ENCODE results near the gene DMAC2L.

Gene DMAC2L

DNA sequence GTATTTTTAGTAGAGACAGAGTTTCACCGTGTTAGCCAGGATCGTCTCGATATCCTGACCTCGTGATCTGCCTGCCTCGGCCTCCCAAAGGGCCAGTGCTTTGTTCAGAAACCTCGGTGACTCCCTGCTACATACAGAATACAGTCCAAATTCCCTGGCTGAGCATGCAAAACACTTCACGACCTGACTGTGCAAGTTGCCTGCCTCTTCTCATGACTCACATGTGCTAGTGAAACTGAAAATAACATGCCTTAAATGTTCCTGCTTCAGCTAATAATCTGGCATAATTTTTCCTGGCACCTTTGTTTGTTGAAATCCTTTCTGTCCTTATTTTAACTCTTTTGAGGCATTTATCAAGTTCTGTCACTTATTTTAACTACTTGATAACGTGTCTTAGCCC is 8.2 kb downstream of the DMAC2L start:
- DNase-seq (ENCODE audit: extremely low spot score, insufficient read length, low read depth) (no peak), FAIRE-seq (peak; percentile 67)

DNA sequence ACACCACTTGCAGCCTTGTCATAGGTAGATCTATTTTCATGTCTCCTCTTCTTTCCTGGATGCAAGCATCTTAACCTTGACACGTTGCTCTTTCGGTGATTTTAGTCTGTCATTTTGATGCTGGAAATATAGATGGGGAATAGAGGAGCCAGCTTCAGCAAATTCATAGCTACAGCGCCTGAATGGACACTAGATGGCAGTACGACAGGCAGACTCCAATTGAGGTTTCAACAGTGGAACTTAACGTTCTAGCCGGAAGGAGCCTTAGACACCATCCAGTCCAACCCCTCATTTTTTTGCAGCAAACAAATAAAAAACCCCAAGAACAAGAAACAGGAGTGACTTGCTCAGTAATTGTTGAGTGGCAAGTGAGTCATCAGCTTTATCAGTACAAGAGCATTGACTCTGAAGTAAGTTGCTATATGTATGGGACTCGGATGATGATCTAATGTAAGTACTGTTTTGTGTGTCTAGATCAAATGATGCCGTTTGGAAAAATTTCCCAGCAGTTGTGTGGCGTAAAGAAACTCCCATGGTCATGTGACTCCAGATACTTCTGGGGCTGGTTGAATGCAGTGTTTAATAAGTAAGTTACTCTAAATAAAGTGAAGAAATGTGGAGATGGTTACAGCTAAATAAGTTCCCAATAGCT is 9.0 kb downstream of the DMAC2L start:
- peak; percentile 49 for DNase-seq (ENCODE audit: extremely low spot score, insufficient read length, low read depth)

DNA sequence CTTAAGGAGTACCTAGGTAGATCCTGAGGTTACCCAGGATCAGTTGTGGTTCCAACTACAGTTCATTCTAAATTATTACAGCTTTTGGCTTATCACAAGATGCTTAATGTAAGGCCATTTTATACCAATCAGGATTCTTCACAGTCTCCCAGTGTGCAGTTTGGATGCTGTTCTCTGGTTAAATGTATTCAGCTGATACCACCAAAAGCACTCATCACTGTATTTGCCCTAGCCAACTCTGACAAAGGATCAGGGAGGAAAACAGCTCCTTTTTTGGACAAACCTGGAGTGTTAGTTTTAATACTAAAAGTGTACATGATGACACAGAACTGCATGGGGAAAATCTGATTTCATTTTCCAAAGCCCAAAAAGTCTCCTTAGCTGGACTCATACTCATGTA is 19.5 kb downstream of the DMAC2L start:
- DNase-seq (ENCODE audit: extremely low spot score, insufficient read length, low read depth) = no peak
- FAIRE-seq = no peak

More for the DNA sequence above, 9.0 kb downstream of the DMAC2L start:
- peak; percentile 95 for FAIRE-seq

DNA sequence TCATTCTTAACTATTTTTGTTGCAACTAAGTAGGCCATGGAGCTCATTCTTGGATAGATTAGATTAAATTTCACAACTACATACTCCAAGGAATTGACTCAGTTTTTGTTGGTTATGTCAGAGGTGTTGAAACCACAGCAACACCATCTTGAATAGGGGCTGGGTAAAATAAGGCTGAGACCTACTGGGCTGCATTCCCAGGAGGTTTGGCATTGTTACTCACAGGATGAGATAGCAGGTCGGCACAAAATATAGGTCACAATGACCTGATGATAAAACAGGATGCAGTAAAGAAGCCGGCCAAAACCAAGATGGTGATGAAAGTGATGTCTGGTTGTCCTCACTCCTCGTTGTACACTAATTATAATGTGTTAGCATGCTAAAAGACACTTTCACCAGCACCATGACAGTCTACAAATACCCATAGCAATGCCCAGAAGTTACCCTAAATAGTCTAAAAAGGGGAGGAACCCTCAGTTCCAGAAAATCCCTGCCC is 20.9 kb downstream of the DMAC2L start:
- no peak for FAIRE-seq

DNA sequence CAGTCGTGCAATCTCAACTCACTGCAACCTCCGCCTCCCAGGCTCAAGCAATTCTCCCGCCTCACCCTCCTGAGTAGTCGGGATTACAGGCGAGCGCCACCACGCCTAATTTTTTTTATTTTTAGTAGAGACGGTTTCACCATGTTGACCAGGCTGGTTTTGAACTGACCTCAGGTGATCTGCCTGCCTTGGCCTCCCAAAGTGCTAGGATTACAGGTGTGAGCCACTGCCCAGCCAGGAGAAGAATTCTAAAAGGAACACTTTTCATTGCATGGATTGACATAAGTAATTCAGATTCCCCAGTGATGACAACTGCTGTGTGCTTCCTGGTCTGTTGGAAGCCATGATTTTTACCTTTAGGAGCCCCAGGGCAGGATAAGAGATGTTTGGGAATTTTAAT is 22.1 kb downstream of the DMAC2L start:
- no peak for DNase-seq (ENCODE audit: extremely low spot score, insufficient read length, low read depth)
- no peak for FAIRE-seq

More for the DNA sequence above, 20.9 kb downstream of the DMAC2L start:
- no peak for DNase-seq (ENCODE audit: extremely low spot score, insufficient read length, low read depth)

DNA sequence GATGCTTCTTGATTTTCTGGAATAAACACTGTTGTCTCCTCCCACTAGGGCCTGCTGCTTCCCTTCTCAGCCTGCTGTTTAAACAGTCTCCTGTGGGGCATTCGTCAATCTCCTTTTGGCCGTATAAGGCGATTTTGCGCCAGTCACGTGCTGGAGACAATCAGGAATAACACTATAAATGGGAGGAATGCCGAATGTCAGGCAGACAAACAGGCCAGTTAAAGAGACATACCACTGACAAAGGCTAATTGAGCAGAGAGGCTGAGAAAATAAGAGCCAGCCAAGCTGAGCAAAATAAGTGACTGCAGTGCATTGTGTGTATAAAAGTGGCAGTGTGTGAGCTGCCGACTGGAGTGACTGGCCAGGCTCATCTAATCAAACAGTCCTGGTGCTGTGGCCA is 23.3 kb downstream of the DMAC2L start:
- DNase-seq (ENCODE audit: extremely low spot score, insufficient read length, low read depth) = no peak
- no peak for FAIRE-seq

DNA sequence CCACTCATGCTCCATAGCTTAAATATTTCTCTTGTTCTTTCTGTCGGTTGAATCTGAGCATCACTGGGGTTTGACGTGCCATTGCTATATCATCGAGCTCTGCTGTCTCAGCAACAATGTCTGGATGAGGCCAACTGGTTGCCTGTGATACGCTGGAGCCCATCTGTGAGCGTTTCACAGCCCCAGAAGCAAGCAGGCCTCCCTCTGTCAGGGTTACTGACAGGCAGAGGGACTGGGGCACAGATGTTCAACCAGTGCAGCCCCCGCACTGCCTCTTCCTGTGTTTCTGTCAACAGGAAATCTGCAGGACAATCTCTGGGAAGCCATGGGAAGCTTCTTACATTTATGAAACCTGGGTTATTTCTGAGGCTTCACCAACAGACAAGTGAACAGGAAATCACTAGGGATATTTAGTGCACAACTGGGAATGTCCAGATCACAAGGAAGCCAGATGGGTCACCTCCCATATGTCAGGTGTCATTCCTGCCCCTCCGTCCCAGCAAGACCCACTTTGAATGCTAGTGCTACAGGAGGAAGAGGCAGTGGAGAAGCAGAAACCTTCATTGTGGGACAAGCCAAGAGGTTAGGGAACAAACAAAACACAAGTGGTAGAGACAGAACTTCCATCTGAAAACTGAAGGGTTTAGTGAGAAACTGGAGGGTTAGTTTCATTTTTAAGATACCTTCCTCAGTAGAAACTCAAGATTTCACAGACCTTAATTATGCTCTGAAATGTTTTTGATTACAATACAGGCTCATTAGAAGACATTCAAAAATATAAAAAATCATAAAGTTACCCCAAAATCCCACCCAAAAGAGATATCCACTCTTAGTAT is 24.1 kb downstream of the DMAC2L start:
- DNase-seq (ENCODE audit: extremely low spot score, insufficient read length, low read depth) (no peak), FAIRE-seq (no peak)

DNA sequence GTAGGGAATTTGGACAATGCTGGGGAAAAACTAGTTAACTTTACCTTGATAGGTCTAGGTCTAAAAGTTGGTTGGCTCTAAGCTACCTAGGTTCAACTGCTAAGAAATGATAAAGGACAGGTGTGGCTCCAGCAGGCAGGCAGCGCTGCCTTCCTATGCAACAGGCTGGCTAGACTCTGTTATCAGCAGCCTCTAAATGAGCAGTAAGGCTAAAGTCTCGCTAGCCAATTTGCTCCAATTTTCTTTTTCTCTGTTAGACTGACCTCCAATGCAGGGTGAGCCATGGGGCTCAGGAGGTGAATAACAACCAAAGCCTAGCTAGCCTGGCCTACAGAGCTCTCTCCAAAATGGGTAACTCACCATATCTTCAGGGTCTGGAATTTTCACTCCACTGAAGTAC is 26.5 kb downstream of the DMAC2L start:
- DNase-seq (ENCODE audit: extremely low spot score, insufficient read length, low read depth) (no peak), FAIRE-seq (no peak)

DNA sequence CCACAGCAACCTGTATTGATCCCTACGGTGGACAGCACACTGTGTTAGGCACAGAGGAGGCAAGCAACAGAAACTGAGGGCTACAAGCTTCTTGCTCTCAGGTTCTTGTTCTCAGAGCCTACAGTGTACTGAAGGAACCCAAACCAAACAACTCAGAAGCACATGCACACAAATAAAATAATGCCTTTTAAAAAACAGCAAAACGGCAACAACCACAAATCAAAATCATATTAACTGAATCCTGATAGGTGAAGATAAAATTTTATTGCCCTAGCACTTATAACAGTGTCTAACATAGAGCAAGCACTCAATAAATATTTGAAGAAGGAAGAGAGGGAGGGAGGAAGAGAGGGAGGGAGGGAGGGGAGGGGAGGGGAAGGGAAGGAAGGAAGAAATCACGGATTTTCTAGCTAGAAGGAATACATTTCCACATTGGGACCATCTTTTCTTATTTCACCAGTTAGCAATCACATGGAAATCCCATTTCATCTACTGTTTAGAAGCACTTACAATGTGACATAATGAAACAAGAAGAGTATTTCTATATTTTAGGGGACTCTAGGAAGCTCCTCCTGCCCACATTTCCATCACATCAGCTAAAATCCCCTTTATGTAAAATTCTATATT is 27.2 kb downstream of the DMAC2L start:
- DNase-seq (ENCODE audit: extremely low spot score, insufficient read length, low read depth) (no peak), FAIRE-seq (no peak)

DNA sequence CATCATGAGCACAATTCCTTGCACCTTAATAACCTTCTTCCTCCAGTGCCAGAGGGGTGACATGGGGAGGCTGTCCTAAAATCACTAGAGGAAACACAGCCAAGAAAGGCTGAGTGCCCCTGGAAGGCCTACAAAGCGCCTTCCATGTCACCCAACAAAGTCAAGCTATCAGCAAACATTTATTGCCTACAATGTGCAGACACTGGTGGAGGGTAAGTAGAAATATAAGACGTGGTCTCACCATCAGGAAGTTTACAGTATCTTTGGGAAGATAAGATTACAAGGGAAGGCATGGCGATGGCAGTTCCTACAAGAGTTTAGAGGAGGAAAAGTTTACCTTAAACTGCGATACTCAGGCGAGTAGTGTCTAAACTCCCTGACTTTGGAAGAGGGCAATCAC is 27.9 kb downstream of the DMAC2L start:
- FAIRE-seq (no peak), DNase-seq (ENCODE audit: extremely low spot score, insufficient read length, low read depth) (no peak)

DNA sequence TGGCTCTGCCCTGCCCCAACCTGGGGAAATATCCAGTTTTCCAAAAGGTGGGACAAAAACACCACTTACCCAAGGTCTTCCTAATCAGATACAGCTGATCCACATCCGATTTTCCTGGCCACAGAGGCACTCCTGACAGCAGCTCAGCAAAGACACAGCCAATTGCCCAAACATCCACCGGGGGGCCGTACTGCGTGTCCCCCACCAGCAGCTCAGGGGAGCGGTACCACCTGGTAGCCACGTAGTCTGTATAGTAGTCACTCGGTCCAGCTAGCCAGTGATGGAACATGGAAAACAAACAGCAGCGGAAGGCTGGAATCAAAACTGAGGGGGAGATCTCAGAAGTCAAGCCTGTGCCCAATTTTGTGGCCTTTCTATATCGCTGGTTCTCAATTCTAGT is 28.8 kb downstream of the DMAC2L start:
- DNase-seq (ENCODE audit: extremely low spot score, insufficient read length, low read depth) = no peak
- FAIRE-seq = no peak

DNA sequence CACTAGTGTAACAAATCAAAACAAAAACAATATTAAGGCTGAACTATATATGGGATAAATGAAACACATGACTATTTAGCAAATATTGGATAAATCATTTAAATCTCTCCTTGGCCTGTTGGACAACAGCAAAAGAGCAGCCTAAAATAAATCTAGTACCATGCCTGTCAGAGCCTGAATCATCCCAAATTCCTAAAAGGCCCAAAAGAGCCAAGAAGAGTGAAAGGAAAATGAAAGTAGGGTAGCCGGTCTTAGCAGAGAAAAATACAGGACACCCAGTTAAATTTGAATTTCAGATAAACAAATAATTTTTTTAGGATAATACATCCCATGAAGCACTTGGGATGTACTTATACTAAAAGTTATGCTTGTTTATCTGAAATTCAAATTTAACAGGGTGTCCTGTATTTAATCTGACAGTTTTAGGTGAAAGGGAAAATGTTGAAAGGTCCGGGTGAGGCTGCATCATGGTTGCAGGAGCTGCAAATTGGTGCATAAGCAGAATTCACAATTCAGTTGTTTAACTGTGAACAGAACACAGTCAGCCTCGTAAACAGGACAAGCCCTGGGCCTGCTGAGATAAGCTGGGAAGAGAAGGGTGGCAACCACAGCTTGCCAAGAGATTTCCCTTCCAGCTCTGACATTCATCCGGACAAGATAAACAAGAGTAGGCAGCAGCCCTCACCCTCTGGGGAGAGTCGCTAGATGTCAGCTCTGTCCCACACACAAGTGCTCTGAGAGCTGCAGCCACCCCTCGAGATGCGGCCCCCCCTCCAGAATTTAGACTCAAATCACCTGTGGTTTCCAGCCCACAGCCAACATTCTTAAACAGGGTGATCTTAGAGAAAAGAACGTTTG is 30.3 kb downstream of the DMAC2L start:
- FAIRE-seq (no peak), DNase-seq (ENCODE audit: extremely low spot score, insufficient read length, low read depth) (no peak)

DNA sequence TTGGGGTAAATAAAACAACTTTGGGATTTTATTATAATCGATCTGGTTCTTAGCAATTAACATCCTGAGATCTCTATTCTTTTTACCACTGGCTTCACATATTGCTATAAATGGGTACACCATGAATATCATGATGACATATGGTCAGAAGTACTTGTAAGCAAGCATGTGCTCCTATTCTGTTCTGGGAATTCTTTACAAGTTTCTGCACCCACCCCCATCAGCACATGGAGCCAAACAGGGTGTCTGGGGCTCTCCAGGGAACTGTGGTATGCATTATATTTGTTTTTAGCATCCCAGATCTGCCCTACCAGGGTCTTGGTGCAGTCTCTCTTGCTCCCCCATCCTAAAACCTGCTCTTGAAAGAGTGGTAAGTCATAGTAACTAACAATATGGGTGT is 31.3 kb downstream of the DMAC2L start:
- no peak for FAIRE-seq
- no peak for DNase-seq (ENCODE audit: extremely low spot score, insufficient read length, low read depth)

DNA sequence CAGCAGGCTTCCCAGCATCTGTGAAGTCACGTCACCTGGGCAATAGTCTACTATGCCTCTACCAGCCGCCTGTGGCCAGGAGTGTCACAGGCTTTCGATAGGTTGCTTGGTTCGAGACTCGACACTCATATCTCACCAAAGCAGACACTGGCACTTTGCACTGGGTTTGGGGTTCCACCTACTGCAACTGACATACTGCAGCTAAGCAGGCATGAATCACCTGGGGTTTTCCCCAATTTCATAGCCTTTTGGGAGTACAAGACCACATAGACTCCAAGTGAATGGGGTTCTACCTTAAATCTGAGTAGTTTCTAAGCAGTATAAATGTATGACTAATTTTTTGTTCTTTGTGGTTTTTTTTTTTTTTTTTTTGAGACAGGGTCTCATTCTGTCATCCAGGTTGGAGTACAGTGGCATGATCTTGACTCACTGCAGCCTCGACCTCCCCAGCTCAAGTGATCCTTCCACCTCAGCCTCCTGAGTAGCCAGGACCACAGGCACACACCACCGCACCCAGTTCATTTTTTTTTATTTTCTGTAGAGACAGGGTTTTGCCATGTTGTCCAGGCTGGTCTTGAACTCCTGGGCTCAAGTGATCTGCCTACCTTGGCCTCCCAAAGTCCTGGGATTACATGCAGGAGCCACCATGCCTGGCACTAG is 32.1 kb downstream of the DMAC2L start:
- peak; percentile 36 for FAIRE-seq
- DNase-seq (ENCODE audit: extremely low spot score, insufficient read length, low read depth) = no peak

DNA sequence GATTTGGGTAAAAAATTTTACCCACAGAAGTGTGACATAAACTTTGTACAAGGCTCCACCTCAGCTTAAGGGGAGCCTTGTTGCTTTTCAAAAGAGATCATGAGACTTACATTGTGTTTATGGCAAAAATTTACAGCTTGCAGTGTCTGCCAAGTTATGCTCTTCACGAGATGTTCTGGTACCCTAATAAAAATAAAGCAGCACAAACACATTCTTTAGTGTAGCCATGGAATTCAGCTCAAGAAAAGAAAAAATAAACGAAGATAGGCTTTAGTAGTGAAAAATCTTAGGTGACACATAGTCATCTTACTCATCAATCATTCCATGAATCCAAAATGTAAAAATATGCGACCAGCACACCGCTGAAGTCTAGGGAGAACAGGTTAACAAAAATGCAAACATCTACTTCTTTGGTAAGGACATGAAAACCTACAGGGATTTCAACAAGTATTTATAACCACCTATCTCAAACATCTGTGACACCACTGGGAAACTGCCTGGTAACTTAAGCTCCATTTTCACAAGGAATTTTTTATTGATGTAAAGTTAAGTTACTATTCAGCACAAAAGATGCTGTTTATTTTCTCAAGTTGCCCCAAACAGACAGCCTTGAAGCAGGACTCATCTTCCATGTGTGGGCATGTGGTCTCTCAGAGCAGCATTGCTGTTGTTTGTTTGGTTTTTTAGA is 32.9 kb downstream of the DMAC2L start:
- DNase-seq (ENCODE audit: extremely low spot score, insufficient read length, low read depth) (no peak), FAIRE-seq (no peak)

DNA sequence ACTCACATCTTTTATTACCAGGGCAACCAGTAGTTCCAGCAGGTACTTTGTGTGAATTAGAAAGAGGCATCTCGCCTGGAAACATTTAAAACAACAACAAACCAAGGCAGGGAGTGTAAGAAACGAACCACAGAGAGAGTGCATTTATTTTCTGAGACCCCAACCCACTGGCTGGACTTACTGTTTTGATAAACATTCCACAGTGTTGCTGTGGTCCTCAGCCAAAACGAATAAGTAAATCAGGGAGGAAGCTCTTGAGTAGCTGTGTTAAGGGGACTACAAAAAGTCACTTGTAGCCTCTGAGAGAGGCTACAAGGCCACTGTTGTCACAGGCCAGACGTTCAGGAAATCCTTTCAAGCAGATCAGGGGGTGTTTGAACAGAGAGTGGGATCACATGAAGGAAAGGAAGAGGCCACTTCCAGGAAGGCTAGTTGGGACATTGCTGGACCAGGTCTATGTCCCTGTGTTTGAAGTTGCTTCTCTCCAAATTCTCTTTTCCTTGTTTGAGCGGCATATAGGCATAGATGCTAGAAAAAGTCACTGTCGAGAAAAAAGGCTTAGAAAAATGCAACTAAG is 33.8 kb downstream of the DMAC2L start:
- DNase-seq (ENCODE audit: extremely low spot score, insufficient read length, low read depth) (no peak), FAIRE-seq (no peak)

DNA sequence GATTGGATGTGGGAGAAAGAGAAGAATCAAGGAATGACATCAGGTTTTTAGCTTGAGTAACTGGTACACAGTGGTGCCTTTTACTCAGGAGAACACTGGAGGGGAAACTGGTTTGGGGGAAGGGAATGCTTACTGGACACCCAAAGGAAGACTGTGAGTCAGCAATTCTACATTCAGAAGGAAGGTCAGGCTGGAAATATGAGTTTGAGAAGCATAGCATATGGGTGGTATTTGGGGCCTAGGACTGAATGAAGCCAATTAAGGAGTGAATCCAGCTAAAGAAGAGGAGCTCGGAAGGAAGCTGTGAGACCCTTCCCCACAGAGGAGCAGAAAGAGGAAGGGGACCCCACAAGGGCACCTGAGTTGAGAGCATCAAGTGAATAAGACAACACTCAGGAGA is 35.4 kb downstream of the DMAC2L start:
- DNase-seq (ENCODE audit: extremely low spot score, insufficient read length, low read depth) (no peak), FAIRE-seq (no peak)

DNA sequence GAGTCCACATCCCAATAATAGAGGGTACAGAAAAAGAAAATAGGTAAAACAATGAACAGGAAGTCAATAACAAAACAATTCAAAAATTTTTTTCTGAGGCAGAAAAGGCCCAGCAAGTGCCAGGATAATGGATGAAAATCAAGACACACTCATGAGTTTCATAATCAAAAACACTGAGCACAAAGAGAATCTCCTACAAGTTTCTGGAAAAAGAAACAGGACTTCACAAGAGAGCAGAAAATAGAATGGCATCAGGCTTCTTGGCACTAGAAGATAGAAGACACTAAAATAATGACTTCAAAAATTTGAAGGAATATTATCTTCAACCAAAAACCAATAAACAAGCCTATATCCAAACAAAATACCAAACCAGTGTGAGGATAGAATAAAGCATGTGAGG is 36.8 kb downstream of the DMAC2L start:
- DNase-seq (ENCODE audit: extremely low spot score, insufficient read length, low read depth) = no peak
- no peak for FAIRE-seq

DNA sequence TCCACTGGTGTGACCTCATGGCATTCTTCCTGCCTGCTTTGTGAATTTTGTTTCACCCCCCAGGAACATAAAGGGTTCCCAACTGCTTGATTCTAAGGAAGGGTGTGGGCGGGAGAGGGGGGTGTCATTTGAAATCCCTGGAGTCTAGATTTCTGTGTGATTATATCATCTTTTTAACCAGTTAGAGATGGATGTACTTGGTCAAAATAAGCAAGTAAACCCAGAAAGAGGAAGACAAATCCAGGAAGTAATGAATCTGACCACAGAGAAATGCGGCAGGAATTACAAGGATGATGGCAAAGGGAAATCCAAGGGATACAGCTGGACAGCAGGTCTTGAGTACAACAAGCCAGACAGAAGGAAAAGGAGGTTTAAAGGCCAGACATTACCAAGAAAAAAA is 38.9 kb downstream of the DMAC2L start:
- DNase-seq (ENCODE audit: extremely low spot score, insufficient read length, low read depth) (no peak), FAIRE-seq (no peak)

All from GM18507 (cell line).